Measurements from ENCODE around the gene EIF3A.

DNA sequence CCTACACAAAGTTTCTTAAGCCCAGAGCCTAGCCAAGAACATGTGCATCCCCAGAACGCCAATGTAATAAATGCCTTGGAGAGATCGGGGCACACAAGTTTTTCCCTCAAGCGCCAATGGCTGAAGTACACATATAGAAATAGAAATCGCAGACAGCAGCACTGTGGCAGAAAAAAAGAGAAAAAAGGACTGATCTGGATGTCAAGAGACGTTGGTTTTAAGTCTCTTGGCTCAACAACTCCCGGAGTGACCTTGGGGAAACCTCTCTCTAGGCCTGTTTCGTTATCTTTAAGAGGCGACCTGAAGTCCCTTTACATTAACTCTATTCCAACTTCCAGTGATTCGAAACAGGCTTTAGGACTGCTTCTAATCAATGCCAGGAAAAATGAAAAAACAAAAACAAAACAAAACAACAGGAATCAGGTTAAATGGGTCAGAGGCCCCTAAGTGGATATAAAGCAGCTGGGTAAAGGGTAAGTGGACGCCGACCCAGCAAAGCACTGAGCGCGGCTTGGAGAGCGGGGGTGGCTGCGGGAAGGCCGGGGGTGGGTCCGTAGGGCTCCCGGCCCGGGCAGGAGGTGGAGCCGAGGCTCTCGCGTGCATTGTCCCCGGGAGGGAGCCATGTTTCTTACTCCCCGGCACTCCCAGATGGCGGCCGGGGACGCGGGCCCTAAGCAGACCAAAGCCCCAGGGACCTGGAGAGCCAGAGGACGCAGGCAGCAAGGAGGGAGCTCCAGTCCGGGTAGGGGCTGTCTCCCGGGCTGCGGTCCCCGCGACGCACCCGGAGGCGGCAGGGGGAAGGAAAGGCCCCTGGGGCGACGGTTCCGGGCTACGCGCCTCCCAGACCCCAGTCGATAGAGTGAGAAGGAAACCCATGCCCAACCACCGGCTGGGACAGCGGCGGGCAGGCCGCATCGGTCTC is 757 bp downstream of the EIF3A start:
- TF ChIP-seq, protein P1, sequence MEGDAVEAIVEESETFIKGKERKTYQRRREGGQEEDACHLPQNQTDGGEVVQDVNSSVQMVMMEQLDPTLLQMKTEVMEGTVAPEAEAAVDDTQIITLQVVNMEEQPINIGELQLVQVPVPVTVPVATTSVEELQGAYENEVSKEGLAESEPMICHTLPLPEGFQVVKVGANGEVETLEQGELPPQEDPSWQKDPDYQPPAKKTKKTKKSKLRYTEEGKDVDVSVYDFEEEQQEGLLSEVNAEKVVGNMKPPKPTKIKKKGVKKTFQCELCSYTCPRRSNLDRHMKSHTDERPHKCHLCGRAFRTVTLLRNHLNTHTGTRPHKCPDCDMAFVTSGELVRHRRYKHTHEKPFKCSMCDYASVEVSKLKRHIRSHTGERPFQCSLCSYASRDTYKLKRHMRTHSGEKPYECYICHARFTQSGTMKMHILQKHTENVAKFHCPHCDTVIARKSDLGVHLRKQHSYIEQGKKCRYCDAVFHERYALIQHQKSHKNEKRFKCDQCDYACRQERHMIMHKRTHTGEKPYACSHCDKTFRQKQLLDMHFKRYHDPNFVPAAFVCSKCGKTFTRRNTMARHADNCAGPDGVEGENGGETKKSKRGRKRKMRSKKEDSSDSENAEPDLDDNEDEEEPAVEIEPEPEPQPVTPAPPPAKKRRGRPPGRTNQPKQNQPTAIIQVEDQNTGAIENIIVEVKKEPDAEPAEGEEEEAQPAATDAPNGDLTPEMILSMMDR (IDR thresholded peaks at IDR 0.05) = no peak
- TF ChIP-seq POLR2A (IDR thresholded peaks at IDR 0.05) = peak in 1 of 4 donors; percentile 26

All from upper lobe of left lung (tissue), 4 donors.